IPS-15b (cell line): Measurements from ENCODE around the gene GRIK3.

Experiments used
- H3K27me3 ChIP-seq: one replicate; pipeline ENCODE4 v1.6.1; 2013; ENCODE audit warnings: low read length; ENCODE audit not compliant: control insufficient read depth, insufficient read depth
- H3K36me3 ChIP-seq: one replicate; pipeline ENCODE4 v1.6.1; 2013; ENCODE audit warnings: low read length; ENCODE audit not compliant: control insufficient read depth, insufficient read depth
- H3K4me1 ChIP-seq: one replicate; pipeline ENCODE4 v1.6.1; 2013; ENCODE audit warnings: mild to moderate bottlenecking, low read length; ENCODE audit not compliant: control insufficient read depth, insufficient read depth
- H3K4me3 ChIP-seq: one replicate; pipeline ENCODE4 v1.5.1; 2013; ENCODE audit warnings: low read depth, low read length
- H3K9ac ChIP-seq: one replicate; pipeline ENCODE4 v1.6.1; 2013; ENCODE audit warnings: low read depth, mild to moderate bottlenecking, low read length
- H3K9me3 ChIP-seq: one replicate; pipeline ENCODE4 v1.6.1; 2013; ENCODE audit warnings: mild to moderate bottlenecking, low read length; ENCODE audit not compliant: control insufficient read depth, insufficient read depth

Gene GRIK3

DNA sequence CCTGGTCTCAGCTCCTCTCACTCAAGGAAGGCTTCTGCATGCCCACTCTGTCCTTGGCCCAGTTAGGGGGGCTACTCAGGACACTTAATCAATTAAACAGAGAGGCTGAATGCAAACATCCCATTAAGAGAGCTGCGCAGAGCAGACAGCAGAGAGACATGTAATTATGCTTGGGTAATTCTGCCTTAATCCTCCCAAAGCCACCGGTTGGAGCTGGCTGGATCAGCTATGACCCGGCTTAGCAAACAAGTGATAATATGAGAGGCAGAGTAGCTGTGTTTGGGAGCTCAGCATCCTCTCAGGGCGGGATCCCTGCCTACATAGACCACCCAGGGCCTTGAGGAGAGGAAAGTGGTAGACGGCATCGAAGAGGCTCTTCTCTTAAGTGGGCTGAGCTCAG is 183.2 kb downstream of the GRIK3 start:
- Histone ChIP-seq H3K4me1 (peaks cover 26% of the 10 kb centered on the region), H3K9me3 (no peaks in the 10 kb centered on the region), H3K9ac (no peak overlapping the region), H3K36me3 (no peaks in the 10 kb centered on the region), H3K4me3 (no peak overlapping the region), H3K27me3 (no peaks in the 10 kb centered on the region)

- no peak overlapping the region for H3K9ac ChIP-seq
- no peak overlapping the region for H3K4me3 ChIP-seq
- H3K4me1 ChIP-seq = peaks cover 17% of the 10 kb centered on the region
- no peaks in the 10 kb centered on the region for H3K27me3 ChIP-seq
- H3K9me3 ChIP-seq = no peaks in the 10 kb centered on the region
- H3K36me3 ChIP-seq = no peaks in the 10 kb centered on the region
These were observed 184.4 kb downstream of the GRIK3 start for GRCh38 chr1:36849956-36850355.

DNA sequence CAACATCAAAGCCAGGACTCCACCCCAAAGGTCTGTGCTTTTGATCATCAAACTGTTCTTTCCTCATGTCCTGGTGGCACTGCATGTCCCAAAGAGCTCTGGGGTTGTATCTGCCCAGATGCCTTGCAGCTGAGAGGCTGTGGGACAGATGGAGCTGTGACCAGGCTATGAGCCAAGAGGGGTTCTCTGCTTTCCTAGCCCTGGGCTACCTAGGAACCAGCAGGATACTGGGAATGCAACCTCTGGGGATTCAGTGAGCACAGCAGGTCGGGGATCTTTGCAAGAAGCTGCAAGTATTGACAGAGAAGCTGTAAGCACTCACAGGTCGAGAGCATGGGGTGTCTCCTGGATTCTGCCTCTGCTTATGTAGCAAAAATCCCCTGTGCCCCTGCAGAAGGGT is 186.6 kb downstream of the GRIK3 start:
- Histone ChIP-seq H3K4me1 (peaks cover 17% of the 10 kb centered on the region), H3K36me3 (no peaks in the 10 kb centered on the region), H3K9ac (no peak overlapping the region), H3K27me3 (no peaks in the 10 kb centered on the region), H3K4me3 (no peak overlapping the region), H3K9me3 (no peaks in the 10 kb centered on the region)

- Histone ChIP-seq H3K27me3 (no peaks in the 10 kb centered on the region), H3K9ac (no peak overlapping the region), H3K9me3 (no peaks in the 10 kb centered on the region), H3K4me1 (peaks cover 21% of the 10 kb centered on the region), H3K36me3 (no peaks in the 10 kb centered on the region), H3K4me3 (no peak overlapping the region)
These were observed 187.1 kb downstream of the GRIK3 start for GRCh38 chr1:36847186-36847585.

DNA sequence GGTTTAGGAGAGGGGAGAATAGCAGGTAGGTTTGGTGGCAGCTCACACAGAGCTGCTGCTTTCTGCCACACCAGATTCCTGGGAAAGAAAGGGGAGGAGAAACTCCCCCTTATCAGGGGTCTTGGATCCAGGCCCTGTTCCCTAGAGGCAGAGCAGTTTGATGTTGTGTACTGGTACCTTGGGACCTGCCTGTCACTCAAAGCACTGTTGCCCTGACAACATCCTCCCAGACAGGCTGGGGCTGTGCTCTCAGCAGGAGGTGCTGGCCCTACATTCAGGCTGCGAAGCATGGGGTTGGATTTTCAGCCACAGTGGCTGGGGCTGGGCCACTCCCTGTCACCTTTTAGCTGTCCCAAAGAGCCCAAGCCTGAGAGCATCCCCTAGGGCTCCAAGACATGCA is 188.0 kb downstream of the GRIK3 start:
- H3K9me3 ChIP-seq = no peaks in the 10 kb centered on the region
- H3K4me3 ChIP-seq = no peak overlapping the region
- H3K9ac ChIP-seq = no peak overlapping the region
- no peaks in the 10 kb centered on the region for H3K36me3 ChIP-seq
- peaks cover 21% of the 10 kb centered on the region for H3K4me1 ChIP-seq
- no peaks in the 10 kb centered on the region for H3K27me3 ChIP-seq

DNA sequence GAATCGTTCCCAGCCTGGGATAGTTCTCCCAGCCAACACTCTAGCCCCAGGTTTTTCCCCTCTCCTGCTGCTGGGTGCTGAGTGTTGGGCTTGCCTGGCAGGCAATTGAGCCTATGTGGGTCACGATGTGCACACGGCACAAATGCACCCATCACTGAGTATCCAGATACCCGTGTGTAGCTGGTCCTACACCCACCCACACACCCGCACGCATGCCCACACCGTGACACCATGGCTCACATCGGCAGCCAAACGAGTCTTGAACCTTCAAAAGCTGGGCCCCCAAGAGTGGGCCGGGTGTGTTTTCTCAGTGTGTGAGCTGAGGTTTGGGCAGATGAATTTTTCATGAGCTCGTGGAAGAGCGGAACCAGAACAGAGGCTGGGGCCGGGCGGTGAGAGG is 188.5 kb downstream of the GRIK3 start:
- Histone ChIP-seq H3K9ac (no peak overlapping the region), H3K4me3 (no peak overlapping the region), H3K4me1 (peaks cover 21% of the 10 kb centered on the region), H3K27me3 (no peaks in the 10 kb centered on the region), H3K36me3 (no peaks in the 10 kb centered on the region), H3K9me3 (no peaks in the 10 kb centered on the region)

- Histone ChIP-seq H3K4me1 (peaks cover 21% of the 10 kb centered on the region), H3K27me3 (no peaks in the 10 kb centered on the region), H3K9me3 (no peaks in the 10 kb centered on the region), H3K36me3 (no peaks in the 10 kb centered on the region), H3K9ac (no peak overlapping the region), H3K4me3 (no peak overlapping the region)
These were observed 189.4 kb downstream of the GRIK3 start for GRCh38 chr1:36844917-36845316.

DNA sequence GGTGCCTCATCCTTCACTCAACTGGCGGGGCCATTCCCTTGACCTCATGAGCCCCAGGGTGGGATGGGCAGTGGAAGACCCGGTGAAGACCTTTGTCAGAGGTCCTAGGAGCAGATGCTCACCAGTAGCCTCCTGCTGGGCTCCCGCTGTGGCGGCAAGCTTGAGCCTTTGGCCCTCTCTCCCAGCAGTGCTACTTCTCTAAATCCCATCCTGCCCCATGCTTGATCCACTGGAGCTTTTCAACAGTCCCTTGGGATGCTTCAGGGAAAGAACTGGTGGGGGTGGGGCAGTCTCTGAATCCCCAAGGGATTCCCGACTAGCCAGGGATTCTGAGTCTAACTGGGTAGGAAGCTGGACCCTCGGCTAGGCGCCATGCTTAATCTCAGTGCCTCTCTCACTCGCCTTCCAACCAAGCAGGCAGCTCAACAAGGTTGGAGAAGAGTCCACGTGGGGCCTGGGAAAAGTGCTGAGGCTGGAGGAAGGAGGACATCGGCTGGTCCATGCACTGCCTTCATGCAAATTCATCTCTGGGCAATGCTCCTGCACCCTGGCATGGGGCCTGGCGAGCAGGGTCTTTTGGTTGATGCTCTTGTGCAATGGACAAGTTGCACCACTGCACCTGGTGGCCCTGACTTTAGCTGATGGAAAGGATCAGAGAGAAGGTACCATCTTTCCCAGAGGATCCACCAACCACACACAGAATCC is 190.3 kb downstream of the GRIK3 start:
- Histone ChIP-seq H3K4me1 (peaks cover 21% of the 10 kb centered on the region), H3K4me3 (no peak overlapping the region), H3K9ac (no peak overlapping the region), H3K9me3 (no peaks in the 10 kb centered on the region), H3K27me3 (no peaks in the 10 kb centered on the region), H3K36me3 (no peaks in the 10 kb centered on the region)

DNA sequence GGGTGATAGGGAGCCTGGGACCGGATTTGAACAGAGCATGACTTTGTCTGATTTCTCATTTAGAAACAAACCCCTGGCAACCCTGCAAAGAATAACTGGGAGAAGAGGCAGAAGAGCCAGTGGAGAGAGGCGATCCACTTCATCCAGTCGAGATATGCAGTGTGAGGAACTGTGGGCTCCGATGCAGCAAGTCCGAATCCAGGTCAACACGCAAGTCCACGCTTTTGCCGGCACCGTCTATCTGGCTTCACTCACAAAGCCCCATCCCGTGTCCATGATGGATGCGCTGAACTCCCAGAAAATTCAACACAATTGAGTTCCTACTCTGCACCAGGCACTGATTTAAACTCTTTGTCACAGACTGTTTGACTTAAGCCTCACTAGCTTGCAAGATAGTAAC is 191.3 kb downstream of the GRIK3 start:
- no peaks in the 10 kb centered on the region for H3K36me3 ChIP-seq
- no peak overlapping the region for H3K4me3 ChIP-seq
- H3K9me3 ChIP-seq = no peaks in the 10 kb centered on the region
- H3K4me1 ChIP-seq = peaks cover 17% of the 10 kb centered on the region
- H3K9ac ChIP-seq = no peak overlapping the region
- H3K27me3 ChIP-seq = no peaks in the 10 kb centered on the region

- Histone ChIP-seq H3K9ac (no peak overlapping the region), H3K36me3 (no peaks in the 10 kb centered on the region), H3K4me1 (peaks cover 12% of the 10 kb centered on the region)
These were observed 191.9 kb downstream of the GRIK3 start for GRCh38 chr1:36842448-36842847.

GRCh38 chr1:36839485-36839884 is 194.8 kb downstream of the GRIK3 start:
- no peaks in the 10 kb centered on the region for H3K9me3 ChIP-seq
- H3K27me3 ChIP-seq = no peaks in the 10 kb centered on the region
- H3K9ac ChIP-seq = no peak overlapping the region
- no peaks in the 10 kb centered on the region for H3K36me3 ChIP-seq
- H3K4me1 ChIP-seq = peaks cover 3% of the 10 kb centered on the region
- no peak overlapping the region for H3K4me3 ChIP-seq

More at GRCh38 chr1:36842448-36842847, 191.9 kb downstream of the GRIK3 start:
- Histone ChIP-seq H3K9me3 (no peaks in the 10 kb centered on the region), H3K27me3 (no peaks in the 10 kb centered on the region), H3K4me3 (no peak overlapping the region)

GRCh38 chr1:36838888-36839287 is 195.4 kb downstream of the GRIK3 start:
- Histone ChIP-seq H3K36me3 (no peaks in the 10 kb centered on the region), H3K9ac (no peak overlapping the region), H3K27me3 (no peaks in the 10 kb centered on the region)

More at GRCh38 chr1:36838888-36839287, 195.4 kb downstream of the GRIK3 start:
- no peaks in the 10 kb centered on the region for H3K9me3 ChIP-seq
- no peak overlapping the region for H3K4me3 ChIP-seq
- H3K4me1 ChIP-seq = peaks cover 3% of the 10 kb centered on the region
